T-helper 2 cell (primary cell): ENCODE data around the gene HEMK1.

ENCODE experiments used
- DNase-seq, 5 experiments: peaks; one replicate each; pipeline versions ENCODE4 v3.0.0 to v3.0.0-alpha.2; 2012 to 2022

Gene HEMK1

DNA sequence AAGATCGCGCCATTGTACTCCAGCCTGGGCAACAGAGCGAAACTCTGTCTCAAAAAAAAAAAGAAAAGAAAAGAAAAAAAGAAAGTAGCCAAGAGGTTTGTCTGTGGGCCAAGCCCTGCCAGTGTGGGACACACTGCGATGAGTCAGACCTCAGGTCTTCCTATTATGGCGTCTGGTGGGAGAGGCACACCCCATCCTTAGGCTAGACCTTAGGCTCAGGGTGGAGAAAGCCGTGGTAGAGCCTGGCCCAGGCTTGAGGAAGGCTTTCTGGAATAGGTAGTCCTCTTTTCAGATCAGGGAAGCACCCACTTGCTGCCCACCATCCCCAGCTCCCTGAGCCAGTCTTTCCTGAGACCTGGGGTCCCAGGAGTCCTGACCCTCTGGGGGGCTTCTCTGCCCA is 6.0 kb downstream of the HEMK1 start:
- DNase-seq: no peak

GRCh38 chr3:50577348-50577747 is 8.0 kb downstream of the HEMK1 start:
- DNase-seq: no peak

- DNase-seq: peak in 1 of 5 experiments; percentile 45
These were observed 11.5 kb downstream of the HEMK1 start for GRCh38 chr3:50580683-50581458.

DNA sequence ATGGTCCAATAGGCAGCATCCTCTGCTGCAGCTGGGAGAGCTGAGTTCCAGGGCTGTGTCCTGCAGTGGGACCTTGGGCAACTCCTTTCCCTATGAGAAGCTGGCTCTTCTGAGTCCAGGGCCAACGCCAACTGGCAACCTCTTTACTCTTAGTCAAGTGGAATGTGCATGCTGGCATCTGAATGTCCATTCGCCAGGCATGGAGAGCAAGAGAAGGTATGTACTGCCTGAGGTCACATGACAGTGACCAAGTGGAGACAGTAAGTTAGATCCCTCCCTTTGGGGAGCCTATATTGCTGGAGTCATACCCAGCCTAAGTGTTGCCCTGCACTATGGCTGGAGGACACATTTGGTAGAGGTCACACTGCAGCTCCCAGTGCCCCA is 12.1 kb downstream of the HEMK1 start:
- no peak for DNase-seq

- no peak for DNase-seq
These were observed 12.8 kb downstream of the HEMK1 start for GRCh38 chr3:50582083-50582482.

DNA sequence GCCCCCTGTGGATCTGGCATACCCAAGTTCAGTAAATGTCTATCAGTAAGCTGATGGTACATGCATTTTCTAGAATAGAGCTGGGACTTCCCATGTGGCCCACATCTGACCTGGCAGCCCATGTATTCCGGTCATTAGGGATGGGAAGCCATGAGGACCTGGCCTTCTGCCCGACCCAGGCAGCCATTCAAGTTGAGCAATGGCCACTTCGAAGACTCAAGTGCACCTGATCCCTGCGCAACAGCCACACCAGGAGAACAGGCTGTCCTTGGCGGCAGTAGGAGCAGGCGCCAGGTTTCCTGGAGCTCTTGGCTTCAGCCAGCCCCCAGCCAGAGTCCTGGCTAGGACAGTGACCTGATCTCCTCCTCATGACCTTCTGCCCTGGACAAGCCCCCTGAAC is 14.6 kb downstream of the HEMK1 start:
- no peak for DNase-seq

DNA sequence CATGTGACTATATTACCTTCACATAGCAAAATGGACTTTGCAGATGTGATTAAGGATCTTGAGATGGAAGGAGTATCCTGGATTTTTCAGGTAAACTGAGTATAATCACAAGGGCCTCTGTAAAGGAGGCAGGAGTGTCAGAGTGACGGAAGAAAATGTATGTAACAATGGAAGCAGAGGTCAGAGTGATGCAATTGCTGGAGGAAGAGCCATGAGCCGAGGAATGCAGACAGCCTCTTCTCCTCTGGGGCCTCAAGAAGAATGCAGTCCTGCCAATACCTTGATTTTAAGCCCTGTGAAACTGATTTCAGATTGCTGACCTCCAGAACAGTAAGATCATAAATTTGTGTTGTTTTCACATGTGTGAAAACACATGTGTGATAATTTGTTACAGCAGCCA is 15.1 kb downstream of the HEMK1 start:
- DNase-seq: no peak

DNA sequence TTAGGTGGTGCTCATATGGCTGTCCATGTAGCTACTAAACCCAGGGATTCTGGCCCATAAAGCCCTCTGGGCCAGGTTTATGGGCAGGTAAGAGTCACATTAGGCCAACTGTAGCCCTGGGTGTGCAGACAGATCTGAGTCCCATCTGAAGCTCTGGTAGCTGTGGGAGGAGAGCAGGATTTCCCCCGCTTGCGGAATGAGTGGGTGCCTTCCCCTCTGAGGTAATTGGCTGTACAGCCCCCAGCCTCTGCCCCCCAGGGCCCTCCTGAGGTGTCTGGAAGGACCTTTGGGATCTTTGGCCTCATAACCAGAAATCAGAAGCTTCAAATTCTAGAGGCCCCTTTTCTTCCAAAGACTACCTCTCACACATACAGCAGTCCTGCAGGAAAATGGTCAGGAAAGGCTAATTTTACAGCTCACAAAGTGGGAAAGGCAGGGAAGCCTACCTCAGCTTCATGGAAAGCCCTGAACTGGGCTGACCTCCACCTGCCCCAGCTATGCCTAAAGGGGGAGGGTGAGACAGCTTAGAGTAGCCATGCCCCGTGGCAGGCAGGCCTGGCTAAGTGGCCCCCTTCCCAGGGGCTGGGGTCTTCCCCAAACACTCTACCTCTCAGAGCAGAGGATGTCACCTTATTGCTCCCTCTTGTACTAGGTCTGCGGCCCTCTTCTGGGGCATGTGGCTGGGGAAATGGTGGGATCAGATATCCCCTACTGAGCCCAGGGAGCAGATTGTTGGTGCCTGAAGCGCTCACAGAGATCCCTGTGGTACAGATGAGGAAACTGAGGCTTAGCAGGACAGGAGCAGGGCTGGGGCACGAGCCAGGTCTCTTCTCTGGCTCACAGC is 16.8 kb downstream of the HEMK1 start:
- peak in 1 of 5 experiments; percentile 47 for DNase-seq

DNA sequence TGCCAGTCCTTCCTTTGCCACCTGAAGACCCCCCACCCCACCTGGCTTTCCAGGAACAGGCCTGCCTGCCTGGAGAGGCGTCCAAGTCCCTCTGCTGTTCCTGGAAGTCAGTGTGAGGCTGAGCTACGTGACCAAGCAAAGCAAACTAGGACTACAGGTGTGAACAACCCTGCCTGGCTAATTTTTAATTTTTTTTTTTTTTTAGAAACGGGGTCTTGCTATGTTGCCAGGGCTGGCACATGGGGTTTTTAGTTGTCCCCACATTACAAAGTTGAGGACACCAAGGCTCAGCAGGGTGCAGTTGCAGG is 17.4 kb downstream of the HEMK1 start:
- no peak for DNase-seq

- DNase-seq: no peak
These were observed 18.1 kb downstream of the HEMK1 start for GRCh38 chr3:50587373-50587772.

- peak in 3 of 5 experiments; percentile 80 to 93 (median 82) for DNase-seq
These were observed 18.8 kb downstream of the HEMK1 start for GRCh38 chr3:50587806-50588758.

GRCh38 chr3:50588759-50589433 is 19.6 kb downstream of the HEMK1 start:
- DNase-seq: peak in 1 of 5 experiments; percentile 56

DNA sequence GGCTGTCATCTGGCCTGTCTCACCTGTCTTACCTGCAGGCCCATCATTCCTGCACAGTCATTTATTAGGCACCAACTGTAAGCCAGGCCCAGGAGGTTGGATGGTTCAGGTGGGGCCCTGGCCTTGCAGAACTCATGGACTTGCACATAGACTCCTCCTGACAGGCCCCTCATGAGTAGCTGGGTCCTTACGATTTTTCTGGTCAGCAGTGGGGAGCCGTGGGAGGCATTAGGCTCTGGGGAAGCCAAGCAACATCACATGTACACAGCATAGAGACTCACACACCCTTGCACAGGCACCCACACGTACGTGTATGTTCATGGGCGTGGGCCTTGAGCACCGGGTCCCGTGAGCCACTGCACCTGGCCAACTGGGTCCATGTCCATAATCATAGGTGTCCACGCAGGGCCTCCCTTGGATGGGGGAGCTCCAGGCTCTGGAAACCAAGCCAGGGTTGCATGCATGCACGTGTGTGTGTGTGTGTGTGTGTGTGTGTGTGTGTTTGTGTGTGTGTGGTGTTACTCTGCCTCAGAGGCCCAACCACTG is 21.9 kb downstream of the HEMK1 start:
- peak in 1 of 5 experiments; percentile 69 for DNase-seq

DNA sequence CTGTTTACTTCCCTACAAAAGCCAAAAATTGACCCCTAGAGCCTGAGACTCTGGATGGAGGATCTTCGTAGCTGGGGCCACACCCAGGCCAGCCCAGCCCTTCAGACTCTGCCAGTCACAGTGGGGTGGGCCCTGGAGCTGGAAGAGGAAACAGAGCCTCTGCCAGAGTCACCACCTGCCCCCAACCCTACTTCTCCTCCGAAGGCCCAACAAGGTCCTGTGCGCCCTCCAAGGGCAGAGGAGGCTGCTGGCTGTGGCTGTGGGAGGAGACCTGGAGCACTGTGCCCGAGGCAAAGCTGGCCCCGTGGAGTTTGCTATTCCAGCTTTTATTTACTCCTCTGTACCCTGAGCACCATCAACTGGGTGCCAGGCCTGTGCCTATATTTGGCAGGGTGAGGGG is 23.2 kb downstream of the HEMK1 start:
- no peak for DNase-seq

DNA sequence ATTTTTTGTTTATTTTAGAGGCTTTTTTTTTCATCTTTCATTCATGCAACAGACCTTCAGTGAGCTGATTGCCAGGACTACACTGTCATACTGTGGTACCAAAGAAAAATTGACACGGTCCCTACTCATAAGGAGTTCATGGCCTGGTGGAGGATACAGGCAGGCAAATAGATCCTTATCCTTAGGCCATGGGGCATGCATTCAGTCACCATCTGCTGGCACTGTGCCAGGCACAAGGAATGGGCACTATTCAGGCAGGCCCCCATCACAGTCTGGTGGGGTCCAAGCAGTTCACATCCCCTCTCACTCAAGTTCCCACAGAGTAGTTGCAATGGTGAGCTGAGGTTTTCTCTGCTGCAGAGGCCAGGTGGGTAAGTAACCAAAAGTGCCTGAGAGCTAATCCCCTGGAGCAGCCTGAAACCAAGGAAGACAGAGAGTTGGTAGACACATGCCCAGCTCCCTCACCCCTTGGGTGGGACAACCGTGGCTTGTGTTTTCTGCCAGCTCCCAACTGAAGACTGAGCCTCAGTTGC is 25.0 kb downstream of the HEMK1 start:
- DNase-seq: peak in 1 of 5 experiments; percentile 61

- no peak for DNase-seq
These were observed 29.9 kb downstream of the HEMK1 start for GRCh38 chr3:50599115-50599715.

DNA sequence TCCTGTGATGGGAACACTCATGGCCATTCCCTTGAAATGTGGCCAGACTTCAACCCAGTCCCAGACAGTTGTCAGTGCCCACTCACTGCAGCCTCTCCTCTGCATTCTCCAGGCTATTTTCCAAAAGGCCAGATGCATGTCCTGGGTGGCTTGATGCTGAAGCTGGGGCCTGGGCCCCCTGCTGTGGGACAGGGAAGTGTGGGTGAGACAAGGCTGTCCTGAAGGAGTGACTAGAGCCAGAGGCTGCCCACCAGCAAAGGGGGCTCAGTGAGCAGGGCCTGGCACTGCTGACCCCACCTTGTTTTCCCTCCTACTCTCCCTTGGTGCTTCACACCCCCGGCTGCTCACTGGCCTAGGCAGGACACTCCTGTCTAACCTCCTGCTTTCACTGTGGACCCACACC is 30.4 kb downstream of the HEMK1 start:
- no peak for DNase-seq

- DNase-seq: peak in 1 of 5 experiments; percentile 33
These were observed 30.9 kb downstream of the HEMK1 start for GRCh38 chr3:50600141-50600753.

DNA sequence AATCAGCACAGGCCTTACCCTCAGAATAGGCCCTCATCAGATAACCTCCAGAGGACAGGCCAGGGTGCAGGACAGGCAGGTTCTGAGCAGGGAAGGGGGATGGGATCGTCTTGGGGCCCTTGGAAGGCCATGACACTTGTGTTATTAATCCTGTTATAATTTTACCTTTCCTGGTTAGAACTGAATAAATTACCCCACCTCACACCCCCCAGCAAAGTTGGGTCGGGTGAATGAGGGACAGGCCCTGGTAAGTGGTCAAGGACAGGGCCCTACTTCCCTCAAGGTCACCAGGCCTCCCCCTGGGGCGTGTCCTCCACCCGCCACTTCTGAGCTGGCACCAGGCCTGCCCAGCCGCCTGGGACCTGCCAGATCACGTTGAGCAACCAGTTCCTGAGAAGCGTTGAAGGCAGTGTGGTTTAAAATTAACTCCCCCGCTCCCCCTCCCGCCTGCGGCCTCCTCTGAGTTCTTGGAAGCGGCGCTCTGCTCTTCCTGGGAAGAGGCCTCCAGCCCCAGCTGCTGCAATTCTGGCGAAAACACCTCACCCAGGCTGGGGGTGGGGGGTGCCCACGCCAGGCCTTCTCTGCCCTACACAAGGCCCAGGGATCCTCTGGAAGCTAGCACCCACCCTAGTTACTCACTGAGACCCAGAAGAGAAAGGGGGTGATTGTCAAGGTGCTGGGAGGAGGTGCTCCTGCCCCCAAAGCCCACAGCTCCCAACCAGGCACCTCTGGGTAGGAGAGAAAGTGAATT is 31.7 kb downstream of the HEMK1 start:
- DNase-seq: peak in 4 of 5 experiments; percentile 43 to 98 (median 76)

- DNase-seq: peak in 1 of 5 experiments; percentile 44
These were observed 33.4 kb downstream of the HEMK1 start for GRCh38 chr3:50602595-50603191.
